Left hindlimb (tissue), 1 donor: ENCODE measurements around the gene NAPA.

ENCODE experiments used
- DNase-seq: peaks from one replicate; pipeline ENCODE4 v3.0.0-alpha.2; 2018

Gene NAPA

GRCh38 chr19:47514869-47515588 is at the start of gene NAPA:
TSS of gene NAPA (minus strand) at chr19:47515063. CDS start at chr19:47514940, 123 bp downstream.
- DNase-seq: peak; percentile 100

- DNase-seq: no peak
These were observed 49.2 kb upstream of the NAPA start for GRCh38 chr19:47564081-47564480.

GRCh38 chr19:47561440-47562057 is 46.7 kb upstream of the NAPA start:
- DNase-seq: no peak

DNA sequence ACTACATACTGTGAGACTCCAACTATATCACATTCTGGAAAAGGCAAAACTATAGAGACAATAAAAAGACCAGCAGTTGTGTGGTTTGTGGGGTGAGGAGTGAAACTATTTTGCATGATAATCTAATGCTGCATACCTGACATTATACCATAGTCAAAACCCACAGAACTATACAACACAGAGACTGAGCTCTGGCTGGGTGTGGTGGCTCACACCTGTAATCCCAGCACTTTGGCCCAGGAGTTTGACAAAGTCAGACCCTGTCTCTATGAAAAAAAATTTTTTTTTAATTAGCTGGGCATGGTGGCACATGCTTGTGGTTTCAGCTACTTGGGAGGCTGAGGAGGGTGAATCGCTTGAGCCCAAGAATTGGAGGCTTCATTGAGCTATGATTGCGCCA is 46.1 kb upstream of the NAPA start:
- DNase-seq: no peak

DNA sequence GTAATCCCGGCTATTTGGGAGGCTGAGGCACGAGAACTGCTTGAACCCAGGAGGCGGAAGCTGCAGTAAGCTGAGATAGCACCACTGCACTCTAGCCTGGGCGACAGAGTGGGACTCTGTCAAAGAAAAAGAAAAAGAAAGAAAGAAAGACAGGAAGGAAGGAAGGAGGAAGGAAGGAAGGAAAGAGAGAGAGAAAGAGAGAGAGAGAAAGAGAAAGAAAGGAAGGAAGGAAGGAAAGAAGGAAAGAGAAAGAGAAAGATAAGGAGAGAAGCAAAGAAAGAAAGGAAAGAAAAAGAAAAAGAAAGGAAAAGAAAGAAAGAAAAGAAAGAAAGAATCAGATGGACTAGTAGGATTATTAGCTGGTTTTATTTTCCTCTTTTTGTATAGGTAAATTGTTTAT is 35.3 kb upstream of the NAPA start:
- DNase-seq: no peak

DNA sequence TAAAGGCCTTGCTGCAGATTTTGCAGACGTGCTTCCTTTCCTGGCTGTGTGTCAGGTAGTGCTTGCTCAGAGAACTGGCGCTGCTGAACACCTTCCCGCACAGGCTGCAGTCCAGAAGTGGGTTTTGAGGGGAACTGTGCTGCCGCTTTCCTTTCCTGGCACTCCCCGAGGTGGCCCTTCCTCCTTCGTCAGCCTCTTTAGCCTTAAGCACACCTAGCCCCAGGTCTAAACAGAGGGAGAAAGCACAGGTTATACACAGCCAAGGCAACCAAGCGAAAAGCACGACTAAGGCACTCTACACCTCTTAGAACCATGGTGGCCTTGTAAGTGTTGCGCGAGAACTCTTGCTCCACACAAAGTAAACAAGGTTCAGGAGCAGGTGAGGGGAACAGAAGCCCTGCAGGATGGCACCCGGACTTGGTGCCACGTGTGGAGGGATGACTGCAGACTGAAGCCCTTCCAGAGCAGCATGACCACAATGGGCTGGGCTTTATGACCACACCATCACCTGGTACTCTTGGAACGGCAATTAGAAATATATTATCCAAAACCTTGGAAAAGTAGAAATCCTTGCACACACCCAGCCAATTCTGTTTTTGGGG is 34.5 kb upstream of the NAPA start:
- no peak for DNase-seq

DNA sequence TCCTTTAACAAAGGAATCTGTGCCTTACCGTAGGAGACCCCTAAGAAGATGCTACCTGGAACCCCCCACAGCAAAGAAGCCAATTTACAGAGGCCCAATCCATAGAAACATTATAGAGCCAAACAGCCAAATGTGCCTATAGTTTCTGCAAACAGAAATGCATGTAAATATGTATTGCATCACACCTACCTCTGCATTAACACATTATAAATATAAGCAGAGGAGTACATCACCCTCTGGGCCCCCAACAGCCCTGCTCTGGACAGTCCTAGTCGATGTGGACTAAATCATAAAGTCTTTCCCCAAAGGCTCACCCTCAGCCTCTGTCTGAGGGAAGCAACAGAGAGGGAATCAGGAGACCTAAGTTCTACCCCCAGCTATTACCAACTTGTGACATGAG is 32.3 kb upstream of the NAPA start:
- DNase-seq: no peak

GRCh38 chr19:47545061-47545948 is 30.4 kb upstream of the NAPA start:
- no peak for DNase-seq

GRCh38 chr19:47544476-47544875 is 29.6 kb upstream of the NAPA start:
- no peak for DNase-seq

DNA sequence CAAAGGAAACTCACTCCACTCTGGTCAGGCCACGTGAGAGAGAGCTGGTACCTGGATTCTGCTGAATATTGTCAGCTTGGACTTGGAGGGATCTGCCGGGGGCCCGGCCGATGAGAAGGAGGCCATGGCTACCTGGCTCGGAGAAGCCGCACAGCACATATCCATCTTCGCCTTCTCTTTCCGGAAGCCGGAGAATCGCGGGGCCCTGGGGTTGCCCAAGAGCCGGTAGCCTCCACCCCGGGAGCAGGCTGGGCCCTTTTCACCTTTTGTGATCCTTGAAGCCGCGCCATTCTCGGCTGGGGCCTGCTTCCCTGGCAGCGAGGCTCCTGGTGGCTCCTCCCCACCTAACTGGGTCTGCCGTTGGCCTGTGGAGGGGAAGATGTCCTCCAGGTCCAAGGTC is 29.2 kb upstream of the NAPA start:
- no peak for DNase-seq

DNA sequence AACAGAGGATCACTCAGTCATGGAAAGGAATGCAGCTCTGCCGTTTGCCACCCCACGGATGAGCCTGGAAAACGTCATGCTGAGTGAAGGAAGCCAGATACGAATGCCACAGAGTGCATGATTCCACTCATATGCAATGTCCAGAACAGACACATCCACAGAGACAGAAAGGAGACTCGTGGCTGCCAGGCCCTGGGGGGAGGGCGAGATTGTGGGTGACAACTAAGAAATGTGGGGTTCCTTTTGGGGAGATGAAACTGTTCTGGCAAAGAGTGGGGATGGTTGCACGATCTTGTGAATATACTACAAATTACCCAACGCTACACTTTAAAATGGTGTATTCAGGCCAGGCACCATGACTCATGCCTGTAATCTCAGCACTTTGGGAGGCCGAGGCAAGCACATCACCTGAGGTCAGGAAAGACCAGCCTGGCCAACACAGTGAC is 27.2 kb upstream of the NAPA start:
- DNase-seq: no peak

DNA sequence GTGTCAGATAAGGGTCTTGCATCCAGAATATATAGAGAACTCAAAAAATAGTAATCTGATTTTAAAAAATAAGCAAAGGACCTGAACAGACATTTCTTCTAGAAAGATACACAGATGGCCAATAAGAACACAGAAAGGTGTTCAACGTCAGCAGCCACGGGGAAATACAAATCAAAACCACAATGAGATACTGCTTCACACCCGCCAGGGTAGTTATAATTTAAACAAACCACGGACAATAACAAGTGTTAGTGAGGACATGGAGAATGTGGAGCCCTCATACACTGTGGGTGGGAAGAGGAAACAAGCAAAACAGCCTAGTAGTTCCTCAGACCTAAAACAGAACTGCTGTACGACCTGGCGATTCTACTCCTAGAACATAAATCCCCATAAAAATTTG is 26.7 kb upstream of the NAPA start:
- DNase-seq: no peak

DNA sequence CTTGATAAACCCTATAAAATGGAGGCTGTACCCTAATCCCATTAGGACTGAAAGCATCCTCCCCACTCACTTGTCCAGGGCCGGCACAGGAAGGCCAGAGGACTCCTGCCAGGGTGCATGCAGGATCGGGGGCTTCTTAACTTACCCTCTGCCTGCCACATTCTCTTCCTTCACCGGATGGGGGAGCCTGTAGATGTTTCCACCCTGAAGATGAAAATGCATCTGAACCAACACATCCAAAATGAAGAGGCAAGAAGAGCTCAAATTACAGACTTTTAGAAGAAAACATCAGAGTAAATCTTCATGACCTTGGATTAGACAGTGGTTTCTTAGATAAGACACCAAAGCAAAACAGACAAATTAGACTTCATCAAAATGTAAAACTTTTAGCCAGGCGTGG is 25.9 kb upstream of the NAPA start:
- no peak for DNase-seq

DNA sequence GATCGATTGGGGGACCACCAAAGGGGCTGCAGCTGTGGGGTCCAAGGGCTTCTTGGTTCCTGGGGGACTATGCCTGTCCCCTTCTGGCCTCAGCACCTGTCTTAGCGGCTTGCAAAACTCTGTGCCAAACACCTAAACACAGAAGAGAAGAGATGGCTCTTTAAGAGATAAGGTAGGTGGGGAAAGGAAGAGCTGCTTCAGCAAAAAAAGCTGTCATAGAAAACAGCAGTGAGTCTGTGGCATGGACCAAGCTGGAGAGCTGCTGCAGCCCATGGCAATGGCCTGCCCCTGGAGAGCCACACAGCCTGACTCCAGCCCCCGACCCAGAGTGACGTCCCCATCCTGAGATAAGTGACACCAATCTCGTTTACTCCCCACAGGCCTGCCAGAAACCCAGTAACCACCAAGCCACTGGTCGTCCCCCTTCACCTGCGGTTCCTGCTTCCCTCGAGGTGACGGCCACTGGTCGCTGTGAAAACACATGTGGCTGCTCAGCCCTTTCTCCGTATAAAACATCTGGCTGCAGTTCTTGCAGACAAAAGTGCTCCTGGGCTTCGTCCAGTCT is 25.0 kb upstream of the NAPA start:
- no peak for DNase-seq

DNA sequence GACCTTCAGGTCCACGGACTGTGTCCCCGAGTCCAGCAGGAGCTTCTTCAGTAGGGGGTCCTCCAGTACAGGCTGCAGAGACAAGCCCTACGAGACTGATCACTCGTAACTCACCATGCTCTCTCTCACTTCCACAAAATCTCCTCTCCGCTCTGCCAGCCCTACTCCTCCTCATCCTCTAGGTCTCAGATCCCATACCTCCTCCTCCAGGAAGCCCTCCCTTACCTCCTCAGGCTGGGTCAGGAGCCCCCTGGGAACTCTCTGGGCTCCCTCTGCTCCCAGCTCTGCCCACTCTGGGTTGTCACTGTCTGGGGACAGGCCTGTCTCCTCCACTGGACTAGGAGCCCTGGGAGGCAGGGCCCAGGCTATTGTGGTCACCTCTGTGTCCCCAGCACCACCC is 23.9 kb upstream of the NAPA start:
- DNase-seq: no peak

GRCh38 chr19:47537493-47537892 is 22.6 kb upstream of the NAPA start:
- DNase-seq: no peak

DNA sequence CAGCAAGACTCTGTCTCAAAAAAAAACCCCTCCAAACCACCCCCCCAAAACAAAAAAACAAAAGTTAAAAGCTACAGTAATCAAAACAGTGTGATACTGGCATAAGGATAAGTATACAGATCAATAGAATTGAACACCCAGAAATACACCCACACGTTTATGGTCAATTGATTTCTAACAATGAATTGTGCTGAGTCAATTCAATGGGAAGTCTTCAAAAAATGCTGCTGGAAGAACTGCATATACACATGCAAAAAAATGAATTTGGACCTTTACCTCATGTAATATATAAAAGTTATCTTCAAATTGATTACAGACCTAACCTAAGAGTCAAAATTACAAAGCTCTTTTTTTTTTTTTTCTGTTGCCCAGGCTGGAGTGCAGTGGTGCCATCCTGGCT is 19.8 kb upstream of the NAPA start:
- DNase-seq: no peak

- DNase-seq: no peak
These were observed 17.0 kb upstream of the NAPA start for GRCh38 chr19:47531640-47532387.

DNA sequence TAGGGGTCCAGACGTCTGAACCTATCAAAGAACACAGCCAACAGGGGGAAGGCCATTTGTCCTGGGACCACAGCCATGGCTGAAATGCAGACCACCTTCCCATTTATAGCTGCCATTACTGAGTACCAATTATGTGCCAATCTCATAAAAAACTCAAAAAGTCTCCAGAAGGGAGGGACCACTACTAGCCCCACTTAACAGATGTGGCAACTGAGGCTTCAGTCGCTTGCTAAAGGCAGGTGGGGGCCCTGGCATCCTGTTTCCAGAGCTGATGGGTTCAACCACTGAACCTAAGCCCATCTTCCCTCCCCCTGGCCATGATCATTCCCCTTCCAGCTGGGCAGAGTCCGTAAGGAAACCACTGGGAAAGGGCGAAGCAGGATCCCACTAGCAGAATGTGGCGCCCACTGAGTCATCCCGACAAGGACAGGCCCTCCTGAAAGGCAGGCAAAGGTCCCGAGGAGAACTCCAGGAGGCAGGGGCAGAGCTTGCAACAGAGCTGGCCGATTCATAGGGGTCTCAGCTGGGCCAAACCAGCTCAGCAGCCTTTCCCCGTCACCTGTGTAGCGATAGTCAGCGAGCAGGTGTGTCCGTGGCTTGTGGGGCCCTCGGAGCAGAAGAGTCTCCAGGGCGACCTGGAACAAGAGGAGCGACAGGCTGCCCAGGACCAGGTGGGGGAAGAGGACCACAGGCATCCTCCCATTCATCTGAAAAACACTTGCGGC is 14.3 kb upstream of the NAPA start:
- DNase-seq: no peak

DNA sequence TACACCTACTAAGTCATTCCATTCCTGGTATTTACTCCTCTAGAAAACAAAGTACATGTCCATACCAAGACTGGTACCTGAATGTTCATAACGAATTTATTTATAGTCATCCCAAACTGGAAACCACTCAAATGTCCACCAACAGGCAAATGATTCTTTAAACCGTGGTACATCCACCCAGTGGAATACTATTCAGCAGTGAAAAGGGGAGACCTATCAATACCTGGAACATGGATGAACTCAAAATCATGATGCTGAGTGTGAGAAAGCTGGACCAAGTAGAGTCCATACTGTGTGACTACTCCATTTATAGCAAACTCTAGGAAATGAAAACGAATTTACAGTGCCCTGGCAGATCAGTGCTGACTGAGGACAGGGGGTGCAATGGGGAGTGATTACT is 11.9 kb upstream of the NAPA start:
- DNase-seq: no peak

DNA sequence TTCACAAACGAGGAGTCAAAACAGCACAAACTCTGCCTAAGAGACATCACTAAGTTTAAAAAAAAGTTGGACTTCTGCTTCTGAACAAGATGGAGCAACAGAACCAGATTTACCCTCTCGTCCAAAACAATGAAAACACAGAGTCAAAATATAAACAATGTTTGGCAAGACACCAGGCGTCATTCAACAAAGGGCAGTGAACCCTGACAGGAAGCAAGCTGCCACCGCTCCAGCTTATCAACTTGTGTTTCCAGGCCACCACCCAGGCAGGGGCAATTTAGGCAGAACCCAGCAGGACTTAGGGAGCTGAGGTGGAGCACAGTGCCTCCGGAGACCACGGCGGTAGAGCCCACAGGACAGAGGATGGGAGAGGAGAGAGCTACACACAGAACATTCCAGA is 8.6 kb upstream of the NAPA start:
- DNase-seq: no peak
